Osteoblast (primary cell): ENCODE results near the gene TLE3. TPM values are rescaled to one million over a fixed set of nuclear protein-coding genes. Genes with fewer than 3 reads are reported as not detected.

Experiments
- DNase-seq: peaks from one replicate; pipeline ENCODE4 v3.0.0; 2011; ENCODE audit warnings: low spot score, mixed read lengths; ENCODE audit not compliant: insufficient read length; ENCODE audit errors: missing footprints
- H2AFZ ChIP-seq: 2 replicates; pipeline ENCODE4 v1.6.0; 2011; ENCODE audit warnings: mild to moderate bottlenecking, low read length
- H3K27ac ChIP-seq: 2 replicates; pipeline ENCODE4 v1.5.1; 2011; ENCODE audit warnings: mild to moderate bottlenecking, low read depth, low read length, moderate library complexity
- H3K27me3 ChIP-seq: 2 replicates; pipeline ENCODE4 v1.6.0; 2012; ENCODE audit warnings: mild to moderate bottlenecking, control low read depth, inconsistent platforms, low read length, moderate library complexity; ENCODE audit not compliant: insufficient read depth
- H3K36me3 ChIP-seq: 2 replicates; pipeline ENCODE4 v1.5.1; 2011; ENCODE audit warnings: mild to moderate bottlenecking, low read length, control low read depth, moderate library complexity; ENCODE audit not compliant: insufficient read depth
- H3K4me1 ChIP-seq: 2 replicates; pipeline ENCODE4 v1.5.1; 2011; ENCODE audit warnings: mild to moderate bottlenecking, low read length, control low read depth, moderate library complexity; ENCODE audit not compliant: insufficient read depth
- H3K4me2 ChIP-seq: 2 replicates; pipeline ENCODE4 v1.6.0; 2011; ENCODE audit warnings: mild to moderate bottlenecking, low read length; ENCODE audit not compliant: insufficient read depth
- H3K4me3 ChIP-seq: fragments of 200-600 bp; sonication (generic); 3 replicates; pipeline ENCODE4 v1.5.1; 2012; ENCODE audit warnings: mild to moderate bottlenecking, low read length, inconsistent platforms; ENCODE audit not compliant: insufficient read depth
- H3K79me2 ChIP-seq: 2 replicates; pipeline ENCODE4 v1.6.0; 2012; ENCODE audit warnings: mild to moderate bottlenecking, low read length, control low read depth, inconsistent platforms; ENCODE audit not compliant: insufficient read depth
- H3K9me3 ChIP-seq: 2 replicates; pipeline ENCODE4 v1.5.1; 2011; ENCODE audit warnings: low read depth, low read length, control low read depth
- H4K20me1 ChIP-seq: 2 replicates; pipeline ENCODE4 v1.6.0; 2012; ENCODE audit warnings: mild to moderate bottlenecking, low read length, control low read depth; ENCODE audit not compliant: insufficient read depth
- total RNA-seq: library from RNA; depleted of rRNA; stranded (reverse); fragments of >200 nt; gene quantifications from 2 replicates; pipeline ENCODE4 v1.2.3, GENCODE V29; 2012
- TF ChIP-seq, protein P1 (sequence below): IDR thresholded peaks from 2 replicates; pipeline ENCODE4 v1.5.1; 2011; ENCODE audit warnings: mild to moderate bottlenecking, low read depth, low read length, moderate library complexity; ENCODE audit errors: extremely low read depth

TLE3 gene
- total RNA-seq, 1 donor = 29.7 TPM

DNA sequence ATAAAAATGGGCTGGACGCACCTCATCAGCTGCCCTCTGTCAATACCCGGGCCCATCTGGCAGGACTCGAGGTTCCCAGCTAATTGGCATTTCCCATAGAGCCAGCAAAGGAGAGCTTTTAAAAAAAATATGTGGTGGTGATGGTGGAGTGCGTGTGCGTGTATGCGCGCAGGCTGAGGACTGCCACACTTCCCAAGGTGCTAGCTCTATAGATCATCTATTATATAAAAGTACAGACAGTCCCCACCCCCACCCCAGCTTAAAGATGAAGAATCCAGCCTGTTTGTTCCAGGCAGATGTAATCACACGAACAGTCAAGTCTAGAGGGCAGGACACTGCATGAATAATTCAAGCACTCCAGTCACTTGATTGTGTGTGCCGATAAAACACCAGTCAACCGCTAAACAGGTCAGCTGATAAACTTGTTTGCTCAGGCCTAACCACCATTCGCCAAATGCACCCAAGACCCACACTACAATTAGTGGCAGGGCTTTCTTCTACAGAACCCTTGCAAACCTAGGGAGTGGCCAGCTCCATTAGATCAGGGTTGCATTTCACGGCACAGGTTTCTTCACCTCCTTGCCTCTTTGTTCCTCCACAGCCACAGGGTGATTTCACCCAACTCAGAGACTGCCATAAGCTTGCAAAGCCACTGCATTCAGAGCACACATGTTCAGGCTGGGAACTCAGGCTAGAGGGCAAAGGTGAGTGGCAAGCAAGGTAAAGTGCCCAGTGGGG, 5.8 kb downstream of the TLE3 start:
- H3K4me2 ChIP-seq = peak overlapping the region; percentile 4
- H3K27me3 ChIP-seq = no peaks in the 10 kb centered on the region
- H4K20me1 ChIP-seq = peaks cover 83% of the 10 kb centered on the region

DNA sequence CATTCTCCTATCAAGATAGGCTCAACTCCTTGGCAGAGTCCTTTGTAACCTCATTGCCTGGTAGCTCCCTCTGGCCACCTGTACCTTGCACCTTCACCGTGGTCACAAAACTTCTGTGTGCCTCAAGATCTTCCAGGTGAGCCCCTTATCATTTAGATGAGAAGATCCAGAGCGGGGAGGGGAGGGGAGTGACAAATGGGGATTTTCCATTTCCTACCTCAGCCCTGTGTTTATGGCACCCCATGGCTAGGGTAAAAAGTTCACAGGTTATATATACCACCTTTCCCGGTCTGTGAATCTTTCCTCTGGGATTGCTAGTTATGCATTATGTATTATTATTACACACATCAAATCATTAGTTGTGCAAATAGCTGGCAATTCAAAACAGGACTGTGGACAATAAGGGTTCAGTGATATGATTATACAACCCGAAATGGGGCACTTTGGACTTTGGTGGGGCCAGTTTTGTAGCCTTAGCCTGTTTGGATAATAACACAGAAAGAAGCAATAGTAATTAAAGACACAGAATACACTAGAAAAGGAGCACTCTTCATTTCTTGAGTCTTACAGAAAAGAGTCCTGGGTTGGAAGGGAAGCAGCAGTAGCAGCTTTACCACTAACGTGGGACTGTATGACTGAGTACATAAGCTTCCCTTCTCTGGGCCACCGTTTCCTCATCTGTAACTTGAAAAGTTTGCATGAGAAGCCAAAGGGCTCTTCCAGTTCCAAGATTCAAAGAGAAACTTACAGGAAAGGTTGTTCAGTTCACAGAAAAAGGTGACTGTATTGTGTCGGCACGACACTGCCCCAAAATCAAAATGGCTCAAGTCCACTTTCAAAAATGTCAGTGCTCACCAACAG, 7.1 kb downstream of the TLE3 start:
- Histone ChIP-seq H2AFZ (no peak overlapping the region), H3K9me3 (no peaks in the 10 kb centered on the region), H3K4me1 (peaks cover 47% of the 10 kb centered on the region), H3K79me2 (peaks cover 97% of the 10 kb centered on the region), H3K4me2 (no peak overlapping the region), H3K27ac (no peak overlapping the region), H3K27me3 (no peaks in the 10 kb centered on the region), H3K36me3 (peaks cover 71% of the 10 kb centered on the region), H4K20me1 (peaks cover 92% of the 10 kb centered on the region), H3K4me3 (no peak overlapping the region)
- no peak for DNase-seq
- TF ChIP-seq, protein P1, sequence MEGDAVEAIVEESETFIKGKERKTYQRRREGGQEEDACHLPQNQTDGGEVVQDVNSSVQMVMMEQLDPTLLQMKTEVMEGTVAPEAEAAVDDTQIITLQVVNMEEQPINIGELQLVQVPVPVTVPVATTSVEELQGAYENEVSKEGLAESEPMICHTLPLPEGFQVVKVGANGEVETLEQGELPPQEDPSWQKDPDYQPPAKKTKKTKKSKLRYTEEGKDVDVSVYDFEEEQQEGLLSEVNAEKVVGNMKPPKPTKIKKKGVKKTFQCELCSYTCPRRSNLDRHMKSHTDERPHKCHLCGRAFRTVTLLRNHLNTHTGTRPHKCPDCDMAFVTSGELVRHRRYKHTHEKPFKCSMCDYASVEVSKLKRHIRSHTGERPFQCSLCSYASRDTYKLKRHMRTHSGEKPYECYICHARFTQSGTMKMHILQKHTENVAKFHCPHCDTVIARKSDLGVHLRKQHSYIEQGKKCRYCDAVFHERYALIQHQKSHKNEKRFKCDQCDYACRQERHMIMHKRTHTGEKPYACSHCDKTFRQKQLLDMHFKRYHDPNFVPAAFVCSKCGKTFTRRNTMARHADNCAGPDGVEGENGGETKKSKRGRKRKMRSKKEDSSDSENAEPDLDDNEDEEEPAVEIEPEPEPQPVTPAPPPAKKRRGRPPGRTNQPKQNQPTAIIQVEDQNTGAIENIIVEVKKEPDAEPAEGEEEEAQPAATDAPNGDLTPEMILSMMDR = no peak

More for the DNA sequence above, 5.8 kb downstream of the TLE3 start:
- peak; percentile 42 for DNase-seq
- Histone ChIP-seq H3K4me3 (no peak overlapping the region), H3K36me3 (peaks cover 60% of the 10 kb centered on the region), H3K4me1 (peaks cover 47% of the 10 kb centered on the region), H3K79me2 (peaks cover 97% of the 10 kb centered on the region), H3K27ac (no peak overlapping the region), H2AFZ (no peak overlapping the region), H3K9me3 (no peaks in the 10 kb centered on the region)
- TF ChIP-seq, protein P1 = no peak

DNA sequence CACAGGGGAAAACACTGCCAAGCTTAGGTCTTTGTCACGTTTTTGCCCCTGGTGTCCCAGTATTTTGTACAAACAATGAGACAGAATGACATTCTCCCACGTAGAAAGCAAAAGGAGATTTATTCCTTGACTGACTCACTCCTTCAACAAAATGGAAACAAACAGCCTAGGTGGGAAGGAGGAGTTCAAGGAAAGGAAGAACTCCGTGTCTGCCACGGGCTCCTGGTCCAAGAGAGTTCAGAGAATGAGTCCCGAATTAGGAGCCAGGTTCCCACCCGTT, 8.1 kb downstream of the TLE3 start:
- Histone ChIP-seq H3K4me3 (no peak overlapping the region), H3K4me2 (no peak overlapping the region), H3K9me3 (no peaks in the 10 kb centered on the region), H3K27ac (no peak overlapping the region), H3K4me1 (peaks cover 41% of the 10 kb centered on the region), H4K20me1 (peaks cover 91% of the 10 kb centered on the region), H3K36me3 (peaks cover 81% of the 10 kb centered on the region), H3K27me3 (no peaks in the 10 kb centered on the region), H3K79me2 (peaks cover 96% of the 10 kb centered on the region), H2AFZ (no peak overlapping the region)
- no peak for DNase-seq
- TF ChIP-seq, protein P1 = no peak
